Activated naive CD8-positive, alpha-beta T cell treated with anti-CD3 and anti-CD28 coated beads, Interleukin-2, amount 10 ng/mL, durations not matched to agents 7 days and 5 days (primary cell): Measurements from ENCODE around the gene TCAF2. TPM values are rescaled to one million over a fixed set of nuclear protein-coding genes. Genes with fewer than 3 reads are reported as not detected.
"Not testable (repeated sequence)": the region's sequence is repeated elsewhere in the genome, so short reads cannot be mapped to it uniquely, and the experiment has no call there.

Source experiments
- ATAC-seq: fragments of 150-1000 bp; cut with Tn5 transposase; one replicate; pipeline ENCODE4 v1.10.0; 2021; ENCODE audit warnings: low read depth, moderate library complexity
- POLR2A ChIA-PET: fragments of 350-600 bp; sonication (Branson Sonifier 250); formaldehyde crosslinking; loops from one replicate; lab custom pipeline; 2021; ENCODE audit warnings: antibody characterized with exemption; lab: Charles Lee
- DNase-seq: peaks from one replicate; pipeline ENCODE4 v3.0.0; 2021
- H3K27ac Mint-ChIP-seq: one replicate; pipeline ENCODE4 v1.8.0; 2022; ENCODE audit warnings: mild to moderate bottlenecking, mixed read lengths
- H3K27me3 Mint-ChIP-seq: one replicate; pipeline ENCODE4 v1.8.0; 2022; ENCODE audit warnings: mild to moderate bottlenecking, moderate library complexity, mixed read lengths
- H3K36me3 Mint-ChIP-seq: one replicate; pipeline ENCODE4 v1.8.0; 2021; ENCODE audit warnings: mild to moderate bottlenecking, mixed read lengths
- H3K4me1 Mint-ChIP-seq: one replicate; pipeline ENCODE4 v1.8.0; 2021; ENCODE audit warnings: mixed read lengths
- H3K4me3 Mint-ChIP-seq: one replicate; pipeline ENCODE4 v1.8.0; 2022; ENCODE audit warnings: mild to moderate bottlenecking, moderate library complexity, mixed read lengths
- H3K9me3 Mint-ChIP-seq: one replicate; pipeline ENCODE4 v1.8.0; 2021; ENCODE audit warnings: mixed read lengths
- total RNA-seq, 2 experiments: library from RNA; stranded (reverse); gene quantifications; one replicate each; pipeline ENCODE4 v1.2.3, GENCODE V29; 2021

Gene TCAF2
- 10 to 100 TPM; 20.3 to 20.9 TPM for total RNA-seq

GRCh38 chr7:143620646-143621045 lies at the start of gene TCAF2:
Gene TCAF2 (plus strand): TSS chr7:143620974.
- H3K27me3 Mint-ChIP-seq, H3K27ac Mint-ChIP-seq, H3K4me1 Mint-ChIP-seq, POLR2A ChIA-PET, DNase-seq, H3K36me3 Mint-ChIP-seq, H3K4me3 Mint-ChIP-seq, H3K9me3 Mint-ChIP-seq: not testable (repeated sequence)
- ATAC-seq: peak; percentile 91

GRCh38 chr7:143571501-143571900 lies 49.3 kb upstream of the TCAF2 start, which contains the start of gene CTAGE15:
Gene CTAGE15 (plus strand): TSS chr7:143571801. CDS start chr7:143571818, 17 bp downstream.
- POLR2A ChIA-PET, H3K9me3 Mint-ChIP-seq, ATAC-seq, H3K4me3 Mint-ChIP-seq, DNase-seq, H3K27ac Mint-ChIP-seq, H3K27me3 Mint-ChIP-seq, H3K36me3 Mint-ChIP-seq, H3K4me1 Mint-ChIP-seq: not testable (repeated sequence)

- POLR2A ChIA-PET, H3K4me1 Mint-ChIP-seq, H3K4me3 Mint-ChIP-seq, ATAC-seq, DNase-seq, H3K27ac Mint-ChIP-seq, H3K27me3 Mint-ChIP-seq, H3K9me3 Mint-ChIP-seq, H3K36me3 Mint-ChIP-seq: not testable (repeated sequence)
Observed at GRCh38 chr7:143588183-143588582, 32.6 kb upstream of the TCAF2 start.

DNA sequence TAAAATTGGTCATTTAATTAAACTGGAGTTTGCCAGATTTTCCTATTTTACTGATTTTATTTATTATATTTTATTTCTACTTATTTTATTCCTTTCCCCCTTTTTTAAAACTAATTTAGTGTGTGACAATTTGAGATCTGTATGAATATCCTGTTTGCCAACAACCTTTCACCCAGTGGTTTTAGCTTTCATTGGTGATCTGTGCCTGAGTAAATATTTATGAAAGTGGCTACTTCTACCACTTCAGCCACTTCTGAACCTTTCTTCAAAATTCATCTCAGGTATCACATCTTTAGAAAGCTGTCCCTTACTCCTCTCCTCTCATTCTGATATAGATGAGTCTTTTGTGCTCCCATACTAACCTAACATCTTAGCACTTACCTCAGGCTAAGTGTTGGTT lies 30.9 kb upstream of the TCAF2 start:
- H3K4me3 Mint-ChIP-seq, H3K36me3 Mint-ChIP-seq, H3K4me1 Mint-ChIP-seq, H3K27ac Mint-ChIP-seq, H3K9me3 Mint-ChIP-seq, H3K27me3 Mint-ChIP-seq, ATAC-seq, POLR2A ChIA-PET, DNase-seq: not testable (repeated sequence)

DNA sequence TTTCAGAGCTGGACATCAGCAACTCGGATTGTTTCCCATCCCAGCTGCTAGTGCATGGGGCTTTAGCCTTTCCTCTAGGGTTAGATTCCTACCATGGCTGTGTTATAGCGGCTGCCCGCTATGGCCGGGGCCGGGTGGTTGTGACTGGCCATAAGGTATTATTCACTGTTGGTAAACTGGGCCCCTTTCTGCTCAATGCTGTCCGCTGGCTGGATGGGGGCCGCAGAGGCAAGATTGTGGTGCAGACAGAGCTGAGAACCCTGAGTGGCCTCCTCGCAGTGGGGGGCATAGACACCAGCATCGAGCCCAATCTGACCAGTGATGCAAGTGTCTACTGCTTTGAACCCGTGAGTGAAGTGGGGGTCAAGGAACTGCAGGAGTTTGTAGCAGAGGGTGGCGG lies 22.7 kb upstream of the TCAF2 start:
- H3K27ac Mint-ChIP-seq, H3K4me1 Mint-ChIP-seq, DNase-seq, H3K27me3 Mint-ChIP-seq, H3K36me3 Mint-ChIP-seq, H3K4me3 Mint-ChIP-seq, POLR2A ChIA-PET, ATAC-seq, H3K9me3 Mint-ChIP-seq: not testable (repeated sequence)

- H3K9me3 Mint-ChIP-seq, ATAC-seq, H3K36me3 Mint-ChIP-seq, H3K27ac Mint-ChIP-seq, POLR2A ChIA-PET, H3K27me3 Mint-ChIP-seq, DNase-seq, H3K4me3 Mint-ChIP-seq, H3K4me1 Mint-ChIP-seq: not testable (repeated sequence)
Observed at GRCh38 chr7:143603549-143603948, 17.2 kb upstream of the TCAF2 start.

DNA sequence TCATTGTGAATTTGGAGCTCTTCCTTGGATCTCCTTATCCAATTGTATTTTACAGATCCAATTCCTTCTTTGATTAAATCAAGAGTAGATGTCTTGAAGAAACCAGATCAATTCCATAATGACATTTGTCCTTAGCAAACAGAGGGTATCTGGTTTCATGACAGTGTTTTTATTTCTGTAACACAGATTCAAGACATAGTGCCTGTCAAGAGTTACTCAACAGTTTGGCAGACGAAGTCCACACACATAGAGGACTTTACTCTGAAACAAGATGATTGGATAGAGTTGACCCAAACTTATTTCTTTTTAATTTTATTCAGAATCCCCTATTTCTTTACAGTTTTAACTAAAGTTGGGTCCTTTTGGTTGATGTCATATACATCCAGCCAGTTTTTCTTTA lies 14.7 kb upstream of the TCAF2 start:
- H3K27ac Mint-ChIP-seq, DNase-seq, H3K9me3 Mint-ChIP-seq: not testable (repeated sequence)

GRCh38 chr7:143615545-143615944 lies 5.2 kb upstream of the TCAF2 start:
- ATAC-seq, DNase-seq, H3K4me1 Mint-ChIP-seq, H3K27me3 Mint-ChIP-seq, H3K36me3 Mint-ChIP-seq, POLR2A ChIA-PET, H3K4me3 Mint-ChIP-seq, H3K9me3 Mint-ChIP-seq, H3K27ac Mint-ChIP-seq: not testable (repeated sequence)

More for the DNA sequence above, 14.7 kb upstream of the TCAF2 start:
- H3K27me3 Mint-ChIP-seq, H3K36me3 Mint-ChIP-seq, H3K4me3 Mint-ChIP-seq, POLR2A ChIA-PET, ATAC-seq, H3K4me1 Mint-ChIP-seq: not testable (repeated sequence)

DNA sequence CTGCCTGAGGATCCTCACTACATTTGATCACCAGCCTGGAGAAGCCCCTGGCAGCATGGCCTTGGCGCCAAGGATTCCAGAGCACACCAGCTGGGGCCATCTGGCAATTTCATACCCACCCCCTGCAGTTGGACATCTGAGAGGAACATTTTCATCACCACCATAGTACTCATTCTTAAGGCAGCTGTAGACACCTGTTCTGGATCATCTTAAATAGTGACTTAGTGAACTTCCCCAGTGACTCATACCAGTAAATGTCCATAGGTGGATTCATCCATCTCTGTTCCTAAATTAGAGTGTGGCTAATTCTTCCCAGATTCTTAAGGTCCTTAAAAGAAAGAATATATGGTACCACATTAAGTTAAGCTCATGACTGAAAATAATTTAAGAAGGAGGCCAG lies 3.6 kb upstream of the TCAF2 start:
- H3K4me1 Mint-ChIP-seq, POLR2A ChIA-PET, ATAC-seq, H3K4me3 Mint-ChIP-seq, H3K27me3 Mint-ChIP-seq, H3K9me3 Mint-ChIP-seq, H3K36me3 Mint-ChIP-seq, DNase-seq, H3K27ac Mint-ChIP-seq: not testable (repeated sequence)

DNA sequence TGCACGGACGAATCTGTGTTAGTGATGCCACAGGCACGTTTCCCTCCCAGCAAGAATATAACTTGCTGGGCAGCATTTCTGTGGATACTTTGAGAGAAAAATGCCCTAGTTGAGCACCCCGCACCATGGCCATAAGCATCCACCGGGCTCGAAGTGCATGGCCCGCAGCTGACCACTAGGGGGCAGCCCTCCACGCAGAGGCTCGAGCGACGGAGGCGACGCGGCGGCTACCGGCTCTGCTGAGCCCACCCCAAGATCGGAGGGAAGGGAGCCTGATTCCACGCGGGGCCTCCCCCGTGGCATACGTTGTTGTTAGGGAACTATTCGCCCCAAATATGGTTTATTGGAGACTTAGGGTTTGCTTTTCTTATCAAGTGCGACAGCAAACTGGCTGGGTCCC lies 716 bp upstream of the TCAF2 start:
- POLR2A ChIA-PET: not testable (repeated sequence)

DNA sequence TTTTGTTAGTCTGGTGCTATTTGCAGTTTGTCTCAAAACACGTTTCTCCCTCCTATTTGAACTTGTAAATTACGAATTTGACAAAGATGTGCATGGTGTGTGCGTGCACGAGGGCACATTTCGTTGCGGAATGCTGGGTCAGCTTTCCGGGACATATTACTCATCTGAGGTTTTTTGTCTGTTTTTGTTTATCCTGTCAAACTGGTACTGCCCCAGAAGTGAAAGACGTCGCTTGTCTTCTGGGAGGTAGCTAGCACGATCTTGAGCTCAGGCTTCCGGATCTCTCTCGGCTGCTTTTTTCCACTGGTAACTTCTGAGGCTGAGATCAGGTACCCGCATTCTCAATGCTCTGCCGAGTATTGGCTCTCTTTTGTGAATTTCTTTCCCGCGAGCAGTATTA lies 401 bp downstream of the TCAF2 start:
- POLR2A ChIA-PET, DNase-seq, H3K4me3 Mint-ChIP-seq, H3K27me3 Mint-ChIP-seq, H3K36me3 Mint-ChIP-seq, H3K27ac Mint-ChIP-seq, H3K4me1 Mint-ChIP-seq, H3K9me3 Mint-ChIP-seq: not testable (repeated sequence)
- ATAC-seq: peak; percentile 46

More for the DNA sequence above, 716 bp upstream of the TCAF2 start:
- not testable (repeated sequence) for H3K4me3 Mint-ChIP-seq, H3K27ac Mint-ChIP-seq, DNase-seq, H3K9me3 Mint-ChIP-seq, H3K4me1 Mint-ChIP-seq, H3K36me3 Mint-ChIP-seq, H3K27me3 Mint-ChIP-seq
- ATAC-seq: peak; percentile 35

GRCh38 chr7:143622130-143622529 lies 1.4 kb downstream of the TCAF2 start:
- H3K27ac Mint-ChIP-seq, H3K4me1 Mint-ChIP-seq, POLR2A ChIA-PET, H3K27me3 Mint-ChIP-seq, H3K9me3 Mint-ChIP-seq, H3K4me3 Mint-ChIP-seq, DNase-seq, H3K36me3 Mint-ChIP-seq: not testable (repeated sequence)
- ATAC-seq: peak; percentile 27

DNA sequence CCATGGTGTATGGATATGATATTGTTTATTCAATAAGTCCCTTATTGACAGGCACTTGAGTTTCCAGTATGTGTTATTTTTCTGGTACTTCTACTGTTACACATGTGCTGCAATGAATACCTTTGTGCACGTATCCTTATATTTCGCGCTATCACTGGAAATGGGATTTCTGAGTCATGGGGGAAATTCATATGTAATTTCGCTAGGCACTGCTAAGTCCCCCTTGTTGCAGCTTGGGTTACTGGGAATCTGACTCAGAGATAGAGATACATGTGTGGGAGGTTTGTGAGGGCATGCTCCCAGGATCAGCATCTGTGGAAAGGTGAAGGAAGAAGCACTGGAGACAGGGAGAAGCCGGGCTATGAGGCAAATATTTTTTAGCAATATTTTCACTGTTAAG lies 9.9 kb downstream of the TCAF2 start:
- ATAC-seq, DNase-seq, H3K9me3 Mint-ChIP-seq, H3K4me3 Mint-ChIP-seq, H3K36me3 Mint-ChIP-seq, POLR2A ChIA-PET, H3K4me1 Mint-ChIP-seq, H3K27ac Mint-ChIP-seq, H3K27me3 Mint-ChIP-seq: not testable (repeated sequence)

DNA sequence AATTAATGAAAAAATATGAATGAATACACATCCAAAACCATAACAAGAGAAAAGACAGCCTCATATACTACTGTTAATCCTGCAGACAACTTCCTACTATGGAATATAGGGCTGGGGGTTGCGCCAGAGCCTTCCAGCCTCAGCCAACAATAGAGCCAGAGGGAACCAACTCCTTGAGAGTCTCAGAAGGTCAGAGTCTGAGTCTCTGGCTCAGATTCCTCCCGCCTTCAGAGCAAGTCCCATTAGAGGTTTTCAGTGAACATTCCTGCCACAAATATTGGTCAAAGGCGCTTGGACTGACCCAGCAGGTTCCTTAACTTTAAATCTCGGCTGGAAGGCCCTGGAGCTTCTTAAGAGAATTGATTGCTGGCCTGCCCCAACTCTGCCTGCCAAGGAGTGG lies 11.7 kb downstream of the TCAF2 start:
- H3K9me3 Mint-ChIP-seq, ATAC-seq, POLR2A ChIA-PET, H3K36me3 Mint-ChIP-seq, H3K4me3 Mint-ChIP-seq, H3K27me3 Mint-ChIP-seq, H3K4me1 Mint-ChIP-seq, DNase-seq, H3K27ac Mint-ChIP-seq: not testable (repeated sequence)
